Hepatocyte (in vitro differentiated cells): ENCODE data around the gene NRTN. TPM values are rescaled to one million over a fixed set of nuclear protein-coding genes. Genes with fewer than 3 reads are reported as not detected.
A peak's percentile ranks its signal among the peaks of the same experiment; 100 is the strongest.

Source experiments
- DNase-seq: peaks from one replicate; pipeline ENCODE4 v3.0.0-alpha.2; 2016; ENCODE audit warnings: low spot score
- H2AFZ ChIP-seq: fragments of 200-600 bp; sonication (generic); 2 replicates; pipeline ENCODE4 v1.6.0; 2016; ENCODE audit warnings: antibody characterized with exemption, mild to moderate bottlenecking
- H3K27ac ChIP-seq: fragments of 200-600 bp; sonication (generic); 2 replicates; pipeline ENCODE4 v1.5.1; 2016; ENCODE audit warnings: mild to moderate bottlenecking
- H3K27me3 ChIP-seq: fragments of 200-600 bp; sonication (generic); 2 replicates; pipeline ENCODE4 v1.6.1; 2016
- H3K36me3 ChIP-seq: fragments of 200-600 bp; sonication (generic); replicated peaks from 2 replicates; pipeline ENCODE4 v1.5.1; 2016; ENCODE audit warnings: low read depth; ENCODE audit not compliant: insufficient read depth
- H3K4me1 ChIP-seq: fragments of 200-600 bp; sonication (generic); 2 replicates; pipeline ENCODE4 v1.5.1; 2016; ENCODE audit warnings: mild to moderate bottlenecking, moderate library complexity; ENCODE audit not compliant: insufficient read depth
- H3K4me2 ChIP-seq: fragments of 200-600 bp; sonication (generic); 2 replicates; pipeline ENCODE4 v1.6.0; 2016
- H3K4me3 ChIP-seq: fragments of 200-600 bp; sonication (generic); 2 replicates; pipeline ENCODE4 v1.5.1; 2016; ENCODE audit warnings: mild to moderate bottlenecking
- H3K79me2 ChIP-seq: fragments of 200-600 bp; sonication (generic); 2 replicates; pipeline ENCODE4 v1.6.0; 2017; ENCODE audit warnings: mild to moderate bottlenecking
- H3K9me2 ChIP-seq: fragments of 200-600 bp; sonication (generic); replicated peaks from 2 replicates; pipeline ENCODE4 v1.6.0; 2017; ENCODE audit warnings: mild to moderate bottlenecking; ENCODE audit not compliant: insufficient read depth
- H3K9me3 ChIP-seq: fragments of 200-600 bp; sonication (generic); 2 replicates; pipeline ENCODE4 v1.5.1; 2016; ENCODE audit warnings: low read depth, mild to moderate bottlenecking
- H4K20me1 ChIP-seq: fragments of 200-600 bp; sonication (generic); 2 replicates; pipeline ENCODE4 v1.6.0; 2016; ENCODE audit warnings: mild to moderate bottlenecking; ENCODE audit not compliant: insufficient read depth, poor library complexity, severe bottlenecking
- CTCF ChIP-seq: fragments of 200-600 bp; sonication (generic); IDR thresholded peaks from 2 replicates; pipeline ENCODE4 v1.5.1; 2016; ENCODE audit warnings: antibody characterized with exemption, mild to moderate bottlenecking; ENCODE audit not compliant: poor library complexity
- EZH2 ChIP-seq: fragments of 200-600 bp; sonication (generic); IDR thresholded peaks from 2 replicates; pipeline ENCODE4 v1.6.1; 2016; ENCODE audit warnings: antibody characterized with exemption, mild to moderate bottlenecking, borderline replicate concordance
- EZH2phosphoT487 ChIP-seq: fragments of 200-600 bp; sonication (generic); IDR thresholded peaks from one replicate; pipeline ENCODE4 v1.6.1; 2018; ENCODE audit warnings: antibody characterized with exemption, mild to moderate bottlenecking, low read depth, moderate library complexity; ENCODE audit not compliant: unreplicated experiment, severe bottlenecking
- WGBS: methylation state at CpG from one replicate; pipeline ENCODE4 v1.1.6; 2016; ENCODE audit warnings: low lambda C conversion rate; ENCODE audit errors: missing lambda C conversion rate; 5-methylcytosine and 5-hydroxymethylcytosine counted together
- polyA plus RNA-seq: library from polyadenylated mRNA; unstranded; fragments of >200 nt; fragmentation: Nextera tagmentation; extraction: Ambion mirVana; gene quantifications from 2 replicates; pipeline ENCODE4 v1.2.1, GENCODE V29; 2016
- total RNA-seq: library from RNA; depleted of rRNA; stranded (reverse); fragments of >200 nt; gene quantifications from 2 replicates; pipeline ENCODE4 v1.2.3, GENCODE V29; 2014

Gene NRTN
- total RNA-seq (2.7 and 5.6 TPM in 2 replicates), polyA plus RNA-seq (31.1 and 35.6 TPM in 2 replicates)

- no peaks in the 10 kb centered on the region for H3K79me2 ChIP-seq
- no peaks in the 10 kb centered on the region for H3K9me3 ChIP-seq
- peak within 1 kb of the TSS; percentile 71 for H2AFZ ChIP-seq
- WGBS = 4% methylated on average over 36 of the region's 107 CpGs
- TF ChIP-seq CTCF = no peak
- TF ChIP-seq EZH2 = no peak
- TF ChIP-seq EZH2phosphoT487 = no peak
- peak; percentile 75 for DNase-seq
- no peaks in the 10 kb centered on the region for H3K36me3 ChIP-seq
- H3K4me3 ChIP-seq = peak within 1 kb of the TSS; percentile 33
- peak within 1 kb of the TSS; percentile 91 for H3K4me2 ChIP-seq
- no peaks in the 10 kb centered on the region for H4K20me1 ChIP-seq
- H3K27ac ChIP-seq = no peak within 1 kb of the TSS
- H3K27me3 ChIP-seq = no peaks in the 10 kb centered on the region
- peaks cover 21% of the 10 kb centered on the region for H3K4me1 ChIP-seq
- no peaks in the 10 kb centered on the region for H3K9me2 ChIP-seq
These were observed at the start of gene NRTN for GRCh38 chr19:5804516-5805461. NRTN (plus strand) TSS chr19:5805067; CDS start chr19:5824166, 19,099 bp downstream.

GRCh38 chr19:5762608-5763217 lies 42.2 kb upstream of the NRTN start:
- no peaks in the 10 kb centered on the region for H4K20me1 ChIP-seq
- no peak overlapping the region for H3K4me3 ChIP-seq
- H3K27me3 ChIP-seq = no peaks in the 10 kb centered on the region
- no peak for DNase-seq
- no peak overlapping the region for H3K27ac ChIP-seq
- WGBS = 90% methylated on average over 5 of the region's 5 CpGs
- H2AFZ ChIP-seq = no peak overlapping the region
- no peaks in the 10 kb centered on the region for H3K9me3 ChIP-seq
- no peaks in the 10 kb centered on the region for H3K9me2 ChIP-seq
- TF ChIP-seq EZH2 (no peak), EZH2phosphoT487 (no peak), CTCF (no peak)
- H3K4me1 ChIP-seq = no peaks in the 10 kb centered on the region
- no peak overlapping the region for H3K4me2 ChIP-seq
- H3K36me3 ChIP-seq = no peaks in the 10 kb centered on the region
- no peaks in the 10 kb centered on the region for H3K79me2 ChIP-seq

GRCh38 chr19:5765220-5765619 lies 39.6 kb upstream of the NRTN start:
- H3K4me1 ChIP-seq = no peaks in the 10 kb centered on the region
- H2AFZ ChIP-seq = no peak overlapping the region
- no peaks in the 10 kb centered on the region for H3K27me3 ChIP-seq
- no peak overlapping the region for H3K4me3 ChIP-seq
- TF ChIP-seq EZH2phosphoT487 (no peak), EZH2 (no peak), CTCF (no peak)
- no peak overlapping the region for H3K27ac ChIP-seq
- H3K4me2 ChIP-seq = no peak overlapping the region
- no peaks in the 10 kb centered on the region for H3K9me2 ChIP-seq
- 95% methylated on average over 3 of the region's 3 CpGs for whole genome bisulfite sequencing
- DNase-seq = no peak
- H3K36me3 ChIP-seq = no peaks in the 10 kb centered on the region
- no peaks in the 10 kb centered on the region for H3K79me2 ChIP-seq
- H4K20me1 ChIP-seq = no peaks in the 10 kb centered on the region
- no peaks in the 10 kb centered on the region for H3K9me3 ChIP-seq
